Nephron (organoid): ENCODE data around the gene RNF182.

Experiments
- H3K27ac Mint-ChIP-seq, 3 experiments: 2 replicates each; pipeline ENCODE4 v1.8.0; 2020; ENCODE audit warnings: mixed read lengths in 3 of 3, mild to moderate bottlenecking in 2 of 3, moderate library complexity in 1 of 3
- H3K27me3 Mint-ChIP-seq: 2 replicates; pipeline ENCODE4 v1.8.0; 2021; ENCODE audit warnings: low read depth, mild to moderate bottlenecking, moderate library complexity, mixed read lengths
- H3K36me3 Mint-ChIP-seq: 2 replicates; pipeline ENCODE4 v1.8.0; 2020; ENCODE audit warnings: low read depth, mixed read lengths
- H3K4me1 Mint-ChIP-seq: 2 replicates; pipeline ENCODE4 v1.8.0; 2020; ENCODE audit warnings: mixed read lengths
- H3K4me3 Mint-ChIP-seq, 3 experiments: 2 replicates each; pipeline ENCODE4 v1.8.0; 2020; ENCODE audit warnings: mild to moderate bottlenecking in 3 of 3, mixed read lengths in 3 of 3, moderate library complexity in 2 of 3
- H3K9me3 Mint-ChIP-seq: 2 replicates; pipeline ENCODE4 v1.8.0; 2020; ENCODE audit warnings: mixed read lengths
- TF ChIP-seq, protein P1 (sequence below), 3 experiments: fragments of 200-600 bp; sonication (generic); IDR thresholded peaks; one replicate each; pipeline ENCODE4 v1.5.0; 2021; ENCODE audit warnings: antibody characterized with exemption in 3 of 3; ENCODE audit not compliant: unreplicated experiment in 3 of 3

RNF182 gene

DNA sequence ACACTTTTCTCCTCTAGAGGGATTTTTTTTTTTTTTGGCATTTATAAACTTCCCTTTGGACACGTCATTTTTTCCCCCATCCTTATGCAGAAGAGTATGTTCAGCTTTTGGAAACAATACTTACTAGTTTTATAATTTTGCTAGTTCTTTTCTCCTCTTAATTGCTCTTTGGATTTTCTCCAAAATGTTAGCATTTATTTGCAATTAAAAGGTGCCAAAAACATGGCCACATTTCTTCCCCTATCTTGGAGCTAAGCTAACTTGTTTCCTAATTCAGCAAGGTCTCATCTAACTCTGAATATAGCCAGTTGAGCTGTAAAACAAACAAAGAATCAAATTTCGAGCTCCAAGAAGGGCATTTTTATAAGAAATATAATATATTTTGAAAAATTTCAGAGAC lies 39.2 kb upstream of the RNF182 start:
- H3K4me3 Mint-ChIP-seq = no peak overlapping the region
- H3K36me3 Mint-ChIP-seq = no peaks in the 10 kb centered on the region
- no peaks in the 10 kb centered on the region for H3K4me1 Mint-ChIP-seq
- no peaks in the 10 kb centered on the region for H3K27me3 Mint-ChIP-seq
- H3K9me3 Mint-ChIP-seq = peaks cover 8% of the 10 kb centered on the region
- no peak overlapping the region for H3K27ac Mint-ChIP-seq
- TF ChIP-seq, protein P1, sequence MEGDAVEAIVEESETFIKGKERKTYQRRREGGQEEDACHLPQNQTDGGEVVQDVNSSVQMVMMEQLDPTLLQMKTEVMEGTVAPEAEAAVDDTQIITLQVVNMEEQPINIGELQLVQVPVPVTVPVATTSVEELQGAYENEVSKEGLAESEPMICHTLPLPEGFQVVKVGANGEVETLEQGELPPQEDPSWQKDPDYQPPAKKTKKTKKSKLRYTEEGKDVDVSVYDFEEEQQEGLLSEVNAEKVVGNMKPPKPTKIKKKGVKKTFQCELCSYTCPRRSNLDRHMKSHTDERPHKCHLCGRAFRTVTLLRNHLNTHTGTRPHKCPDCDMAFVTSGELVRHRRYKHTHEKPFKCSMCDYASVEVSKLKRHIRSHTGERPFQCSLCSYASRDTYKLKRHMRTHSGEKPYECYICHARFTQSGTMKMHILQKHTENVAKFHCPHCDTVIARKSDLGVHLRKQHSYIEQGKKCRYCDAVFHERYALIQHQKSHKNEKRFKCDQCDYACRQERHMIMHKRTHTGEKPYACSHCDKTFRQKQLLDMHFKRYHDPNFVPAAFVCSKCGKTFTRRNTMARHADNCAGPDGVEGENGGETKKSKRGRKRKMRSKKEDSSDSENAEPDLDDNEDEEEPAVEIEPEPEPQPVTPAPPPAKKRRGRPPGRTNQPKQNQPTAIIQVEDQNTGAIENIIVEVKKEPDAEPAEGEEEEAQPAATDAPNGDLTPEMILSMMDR (IDR thresholded peaks at IDR 0.05; ENCODE audit: unreplicated experiment in 3 of 3) = no peak

DNA sequence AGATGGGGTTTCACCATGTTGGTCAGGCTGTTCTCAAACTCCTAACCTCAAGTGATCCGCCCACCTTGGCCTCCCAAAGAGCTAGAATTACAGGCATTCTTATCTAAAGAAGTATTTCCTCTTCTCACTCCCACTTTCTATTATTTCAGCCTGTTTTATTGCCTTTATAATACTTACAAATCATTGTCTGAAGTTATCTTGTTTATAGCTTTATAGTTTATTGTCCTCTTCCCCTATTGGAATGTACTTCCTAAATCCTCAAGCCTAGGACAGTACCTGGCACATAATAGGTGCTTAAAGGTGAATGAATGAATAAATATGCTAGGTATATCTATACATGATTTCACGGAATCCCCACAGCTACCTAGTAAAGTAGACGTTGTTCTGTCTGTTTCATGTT lies 37.8 kb upstream of the RNF182 start:
- TF ChIP-seq, protein P1 (IDR thresholded peaks at IDR 0.05; ENCODE audit: unreplicated experiment in 3 of 3) = no peak
- no peak overlapping the region for H3K4me3 Mint-ChIP-seq
- H3K36me3 Mint-ChIP-seq = no peaks in the 10 kb centered on the region
- no peaks in the 10 kb centered on the region for H3K27me3 Mint-ChIP-seq
- H3K4me1 Mint-ChIP-seq = peaks cover under 1% of the 10 kb centered on the region
- peaks cover 8% of the 10 kb centered on the region for H3K9me3 Mint-ChIP-seq
- no peak overlapping the region for H3K27ac Mint-ChIP-seq

DNA sequence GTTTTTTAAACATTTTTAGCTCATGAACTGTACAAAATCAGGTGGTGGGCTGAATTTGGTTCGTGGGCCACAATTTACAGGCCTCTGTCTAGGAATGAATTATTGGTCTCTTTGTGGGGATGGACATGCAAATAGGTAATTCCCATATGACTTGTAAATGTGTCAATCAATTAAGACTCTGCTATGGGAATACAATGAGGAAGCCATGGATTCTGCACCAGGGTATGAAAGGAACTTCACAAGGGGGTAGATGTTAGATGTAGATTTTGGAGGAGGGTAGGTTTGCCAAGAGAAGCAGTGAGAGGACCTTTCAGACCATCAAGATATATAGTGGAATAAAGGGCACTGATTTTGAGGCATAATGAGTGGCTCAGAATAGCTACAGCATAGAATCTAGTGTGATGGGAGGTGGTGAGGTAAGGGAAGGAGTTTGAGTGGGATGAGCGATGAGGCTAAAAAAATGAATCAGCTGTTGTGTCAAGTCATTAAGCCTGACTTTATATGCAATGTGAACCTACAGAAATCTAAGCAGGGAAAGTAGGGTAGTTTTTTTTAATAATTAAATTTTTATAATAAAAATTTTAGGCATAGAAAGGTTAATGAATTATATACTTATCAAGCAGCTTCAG lies 32.6 kb upstream of the RNF182 start:
- Mint-ChIP-seq H3K9me3 (no peaks in the 10 kb centered on the region), H3K4me1 (peaks cover 5% of the 10 kb centered on the region), H3K36me3 (no peaks in the 10 kb centered on the region), H3K4me3 (no peak overlapping the region), H3K27me3 (no peaks in the 10 kb centered on the region), H3K27ac (no peak overlapping the region)
- TF ChIP-seq, protein P1 (IDR thresholded peaks at IDR 0.05; ENCODE audit: unreplicated experiment in 3 of 3) = no peak

DNA sequence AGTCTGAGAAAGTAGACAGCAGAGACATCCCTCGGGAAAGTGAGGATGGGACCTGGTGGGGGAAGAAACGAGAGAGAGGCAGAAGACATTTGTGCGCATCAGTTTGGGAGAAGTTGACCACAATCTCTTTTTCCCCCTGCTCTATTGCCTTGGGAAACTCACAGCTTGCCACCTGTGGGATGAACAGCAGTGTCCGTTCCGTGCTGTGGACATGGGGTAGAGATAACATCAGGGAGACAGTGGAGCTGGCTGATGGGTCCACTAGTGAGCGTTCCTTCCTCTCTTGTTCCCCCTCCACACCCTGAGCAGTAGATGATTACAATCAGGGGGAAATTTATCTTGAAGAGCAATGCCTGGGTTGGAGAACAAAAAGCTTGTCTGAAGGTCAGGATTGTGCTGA lies 21.8 kb upstream of the RNF182 start:
- peaks cover 32% of the 10 kb centered on the region for H3K27me3 Mint-ChIP-seq
- H3K36me3 Mint-ChIP-seq = no peaks in the 10 kb centered on the region
- no peaks in the 10 kb centered on the region for H3K9me3 Mint-ChIP-seq
- TF ChIP-seq, protein P1 (IDR thresholded peaks at IDR 0.05; ENCODE audit: unreplicated experiment in 3 of 3) = no peak
- H3K27ac Mint-ChIP-seq = no peak overlapping the region
- no peak overlapping the region for H3K4me3 Mint-ChIP-seq
- no peaks in the 10 kb centered on the region for H3K4me1 Mint-ChIP-seq

GRCh38 chr6:13903364-13903763 lies 21.4 kb upstream of the RNF182 start:
- H3K9me3 Mint-ChIP-seq = no peaks in the 10 kb centered on the region
- no peak overlapping the region for H3K27ac Mint-ChIP-seq
- peaks cover 37% of the 10 kb centered on the region for H3K27me3 Mint-ChIP-seq
- TF ChIP-seq, protein P1 (IDR thresholded peaks at IDR 0.05; ENCODE audit: unreplicated experiment in 3 of 3) = no peak
- no peaks in the 10 kb centered on the region for H3K36me3 Mint-ChIP-seq
- no peak overlapping the region for H3K4me3 Mint-ChIP-seq
- no peaks in the 10 kb centered on the region for H3K4me1 Mint-ChIP-seq

DNA sequence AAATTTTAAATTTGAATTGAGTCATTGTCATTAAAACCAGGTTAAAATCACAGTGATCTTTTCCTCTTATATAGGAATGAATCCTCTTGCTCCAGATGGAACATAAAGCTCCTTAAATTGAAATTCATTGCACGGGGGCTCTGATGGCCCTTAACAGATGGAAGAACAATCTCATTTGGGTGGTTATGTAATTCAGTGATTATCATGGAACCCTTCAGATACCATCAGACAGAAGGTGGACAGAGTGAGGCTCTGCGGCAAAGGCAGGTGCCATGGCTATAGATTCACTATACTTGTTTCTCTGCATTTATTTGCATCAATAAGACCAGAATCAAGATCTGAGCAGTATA lies 17.8 kb upstream of the RNF182 start:
- H3K4me3 Mint-ChIP-seq = no peak overlapping the region
- no peak overlapping the region for H3K27ac Mint-ChIP-seq
- H3K36me3 Mint-ChIP-seq = no peaks in the 10 kb centered on the region
- no peaks in the 10 kb centered on the region for H3K9me3 Mint-ChIP-seq
- H3K27me3 Mint-ChIP-seq = peaks cover 51% of the 10 kb centered on the region
- TF ChIP-seq, protein P1 (IDR thresholded peaks at IDR 0.05; ENCODE audit: unreplicated experiment in 3 of 3) = no peak
- no peaks in the 10 kb centered on the region for H3K4me1 Mint-ChIP-seq
